HPDE6-E6E7 (cell line): Measurements from ENCODE around the gene PARG.
"Not testable (repeated sequence)": the region's sequence is repeated elsewhere in the genome, so short reads cannot be mapped to it uniquely, and the experiment has no call there.

ENCODE experiments used
- DNase-seq: peaks from one replicate; pipeline ENCODE4 v3.0.0; 2011; ENCODE audit warnings: missing footprints; ENCODE audit errors: extremely low spot score

PARG gene

DNA sequence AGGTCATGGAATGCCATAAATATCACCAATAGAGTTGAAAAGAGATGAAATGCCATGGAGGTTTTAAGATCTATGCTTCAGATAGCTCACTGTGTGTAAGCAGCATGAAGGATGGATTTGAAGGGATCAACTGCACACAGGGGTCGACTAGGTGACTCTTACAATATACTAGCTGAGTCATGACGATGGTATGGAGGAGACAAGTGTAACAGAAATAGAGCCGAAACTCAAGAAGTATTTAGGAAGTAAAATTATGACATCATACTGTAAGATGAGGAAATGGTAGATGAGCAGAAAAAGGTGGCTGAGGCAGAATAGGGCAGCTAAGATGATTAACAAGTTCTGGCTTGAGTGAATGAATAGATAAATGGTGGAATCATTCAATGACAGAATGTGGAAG is 38.0 kb downstream of the PARG start:
- DNase-seq: not testable (repeated sequence)

GRCh38 chr10:49900406-49900805 is 41.4 kb downstream of the PARG start:
- DNase-seq: not testable (repeated sequence)

- DNase-seq: not testable (repeated sequence)
Observed at GRCh38 chr10:49899999-49900398, 41.8 kb downstream of the PARG start.

- DNase-seq: not testable (repeated sequence)
Observed at GRCh38 chr10:49890025-49890424, 51.8 kb downstream of the PARG start.

DNA sequence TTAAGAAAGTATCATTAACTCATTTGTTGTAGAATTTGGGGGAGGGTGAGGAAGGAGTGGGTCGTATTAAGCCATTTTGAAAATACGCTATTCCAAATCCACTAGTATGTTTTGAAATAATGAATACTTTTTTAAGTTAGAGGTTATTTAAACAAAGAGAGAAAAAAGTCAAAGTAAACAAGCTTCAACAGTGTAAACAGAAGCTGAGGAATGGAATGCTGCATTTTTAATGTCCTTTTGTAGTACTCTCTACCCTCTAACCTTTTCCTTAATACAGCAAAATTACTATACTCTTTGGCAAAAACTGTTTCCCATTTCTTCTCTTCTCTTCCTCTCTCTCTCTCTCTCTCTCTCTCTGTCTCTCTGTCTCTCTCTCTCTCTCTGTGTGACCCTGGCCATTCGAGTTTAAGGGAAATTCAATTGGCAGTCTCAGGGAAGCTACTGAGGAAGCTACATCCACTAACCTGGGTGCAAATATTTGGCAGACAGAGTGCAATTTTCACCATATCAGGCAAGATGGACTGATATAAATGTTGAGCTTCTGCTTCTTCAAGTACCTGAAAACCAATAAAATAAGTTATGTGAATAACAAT is 57.0 kb downstream of the PARG start:
- not testable (repeated sequence) for DNase-seq

- DNase-seq: not testable (repeated sequence)
Observed at GRCh38 chr10:49883852-49884251, 58.0 kb downstream of the PARG start.

DNA sequence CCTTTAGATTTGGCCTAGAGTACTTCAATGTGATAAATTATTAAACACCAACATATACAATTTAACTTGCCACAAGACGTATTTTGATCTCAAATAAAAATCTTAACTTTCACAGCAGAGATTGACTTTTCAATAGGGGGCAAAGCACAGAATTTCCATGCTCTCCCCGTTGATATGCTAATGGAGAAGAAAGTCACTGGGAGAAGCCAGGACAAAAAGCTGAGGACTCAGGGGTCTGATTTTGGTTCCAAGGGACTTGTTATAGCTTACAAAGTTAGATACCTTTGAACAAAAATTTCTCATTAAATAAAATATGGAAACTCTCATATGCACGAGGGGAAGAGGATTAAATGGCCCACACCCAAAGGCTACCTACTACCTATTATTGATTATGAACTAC is 59.5 kb downstream of the PARG start:
- DNase-seq: not testable (repeated sequence)

GRCh38 chr10:49872740-49873139 is 69.1 kb downstream of the PARG start:
- not testable (repeated sequence) for DNase-seq

DNA sequence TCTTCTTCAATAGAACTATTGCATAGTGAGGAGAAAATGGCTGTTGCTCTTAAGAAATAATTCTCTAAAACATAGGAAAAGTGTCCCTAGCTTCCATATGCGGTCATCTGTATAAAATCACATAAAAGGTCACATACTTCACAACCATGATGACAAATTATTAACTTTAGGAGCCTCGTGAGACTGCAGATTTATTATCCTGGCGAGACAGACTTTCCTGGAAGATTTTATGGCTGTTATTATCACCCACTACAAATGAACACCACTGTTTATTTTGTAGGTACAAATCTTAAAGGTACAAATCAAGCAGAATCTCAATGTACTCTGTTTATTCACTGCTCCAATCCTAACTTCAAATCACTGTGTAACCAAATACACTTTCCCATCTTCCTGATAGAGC is 70.4 kb downstream of the PARG start:
- DNase-seq: not testable (repeated sequence)

DNA sequence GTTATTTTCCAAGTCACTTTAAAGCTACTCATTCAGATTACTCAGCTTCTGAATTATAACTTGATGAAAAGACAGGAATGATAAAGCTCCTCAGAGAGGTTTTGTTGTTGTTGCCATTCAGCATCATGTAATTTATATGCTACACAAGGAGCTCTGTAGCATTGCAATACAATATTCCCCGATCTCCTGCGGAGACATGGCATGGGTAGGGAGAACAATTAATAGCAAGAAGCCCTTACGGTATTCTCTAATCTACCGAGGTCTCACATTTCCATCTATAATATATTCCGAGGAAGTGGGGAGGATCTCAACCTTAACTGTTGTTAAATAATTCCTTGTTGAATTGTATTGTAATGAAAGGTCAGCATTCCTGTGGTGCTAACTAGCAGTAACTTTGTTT is 81.9 kb downstream of the PARG start:
- DNase-seq: not testable (repeated sequence)

DNA sequence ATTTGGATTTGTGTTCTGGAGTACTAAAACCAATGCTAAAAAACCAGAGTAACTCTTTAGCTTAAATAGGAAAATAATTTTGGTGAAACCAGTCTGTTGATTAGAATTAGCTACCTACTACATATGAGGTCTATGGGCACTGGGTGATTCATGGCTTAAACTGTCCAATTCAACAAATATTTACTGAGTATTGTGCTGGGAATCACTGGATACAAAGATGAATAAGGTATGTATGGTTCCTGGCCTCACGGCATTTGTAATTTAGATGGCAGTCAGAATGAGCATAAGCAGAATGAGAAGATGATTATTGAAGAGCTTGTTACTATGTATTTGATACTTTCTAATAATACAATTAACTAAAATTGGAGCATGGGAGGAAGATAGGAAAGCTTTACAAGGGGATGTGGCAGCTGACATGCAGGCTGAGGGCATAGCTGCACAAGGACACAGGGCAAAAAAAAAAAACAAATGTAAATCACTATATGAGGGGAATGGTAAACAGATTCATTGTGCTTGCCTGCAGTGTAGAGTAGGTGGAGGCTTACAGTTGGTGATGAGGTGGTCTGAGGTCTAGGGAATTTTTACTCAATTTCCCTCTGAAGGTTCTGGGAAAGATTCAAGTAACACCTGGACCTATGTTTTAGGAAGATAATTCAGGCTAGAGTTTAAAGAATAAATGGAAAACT is 83.0 kb downstream of the PARG start:
- not testable (repeated sequence) for DNase-seq

DNA sequence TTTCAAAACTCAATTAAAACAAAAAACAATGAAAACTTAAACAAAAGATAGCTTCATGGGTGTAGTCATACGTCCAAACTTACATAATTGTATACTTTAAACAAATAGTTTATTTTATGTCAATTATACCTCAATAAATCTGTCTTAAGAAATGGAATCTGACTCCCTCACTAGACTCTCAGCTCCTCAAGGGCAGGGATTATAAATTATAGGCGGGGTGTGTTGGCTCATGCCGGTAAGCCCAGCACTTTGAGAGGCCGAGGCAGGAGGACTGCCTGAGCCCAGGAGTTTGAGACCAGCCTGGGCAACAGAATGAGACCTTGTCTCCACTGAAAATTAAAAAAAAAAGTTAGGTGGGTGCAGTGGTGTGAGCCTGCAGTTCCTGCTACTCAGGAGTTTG is 92.3 kb downstream of the PARG start:
- not testable (repeated sequence) for DNase-seq

GRCh38 chr10:49844775-49845595 is 96.8 kb downstream of the PARG start:
- DNase-seq: peak; percentile 46

- DNase-seq: not testable (repeated sequence)
Observed at GRCh38 chr10:49842333-49842628, 99.5 kb downstream of the PARG start.

GRCh38 chr10:49841615-49842332 is 100.1 kb downstream of the PARG start:
- DNase-seq: no peak

- no peak for DNase-seq
Observed at GRCh38 chr10:49837685-49838084, 104.1 kb downstream of the PARG start.

DNA sequence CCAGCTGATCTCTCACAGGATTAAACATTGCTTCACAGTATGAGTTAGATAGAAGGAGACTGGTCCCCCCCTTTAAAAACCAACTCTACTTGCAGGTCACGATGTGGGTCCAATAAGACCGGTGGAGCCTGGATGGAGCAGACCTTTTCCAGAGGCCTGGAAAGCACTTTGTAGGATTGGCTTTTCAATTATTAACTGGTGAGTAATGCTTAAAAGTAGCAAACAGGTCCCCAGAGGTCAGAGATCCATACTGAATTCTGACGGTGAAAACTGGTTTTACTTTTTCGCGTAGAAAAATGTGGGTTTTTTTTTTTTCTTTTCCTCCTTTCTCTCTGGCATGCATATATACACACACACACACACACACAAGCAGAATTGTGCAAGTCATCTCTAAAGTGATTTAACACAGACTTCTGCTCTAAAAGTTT is 104.8 kb downstream of the PARG start:
- no peak for DNase-seq

GRCh38 chr10:49834976-49835375 is 106.9 kb downstream of the PARG start:
- DNase-seq: no peak

DNA sequence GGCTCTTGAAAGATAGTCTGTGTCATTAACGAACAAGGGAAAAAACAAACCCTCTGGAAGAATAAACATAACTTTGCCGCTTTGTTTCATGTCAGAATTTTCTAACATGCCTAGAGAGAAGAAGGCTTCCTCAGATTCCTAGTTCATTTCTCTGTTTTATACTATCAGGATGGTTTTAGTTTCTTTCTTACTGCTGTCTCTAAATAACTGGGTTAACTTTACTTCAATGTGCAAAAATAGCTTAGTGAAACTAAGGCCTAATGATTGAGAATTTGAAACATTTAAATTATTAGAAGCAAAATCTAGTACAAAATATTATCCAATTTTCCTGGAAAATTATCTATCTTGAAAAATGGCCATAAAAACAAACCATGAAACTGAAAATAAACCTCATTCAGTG is 107.6 kb downstream of the PARG start:
- DNase-seq: no peak

DNA sequence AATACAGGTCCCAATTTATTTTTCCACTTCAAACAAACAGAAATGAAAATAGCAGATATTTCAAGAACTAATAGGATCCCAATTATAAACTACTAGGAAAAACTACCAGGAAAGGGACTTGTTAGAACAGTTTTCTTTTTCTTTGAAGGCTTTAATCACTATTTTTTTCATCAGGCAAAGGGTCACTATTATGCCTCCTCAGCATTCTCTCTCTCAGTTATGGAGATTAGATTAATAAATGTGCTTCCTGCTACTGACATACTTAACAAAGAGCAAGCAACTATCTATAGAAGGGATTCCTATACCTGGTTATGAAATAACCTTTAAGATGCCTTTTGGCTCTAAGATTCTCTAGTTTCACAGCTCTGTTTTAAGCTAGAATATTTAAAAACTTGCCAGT is 108.7 kb downstream of the PARG start:
- no peak for DNase-seq

- no peak for DNase-seq
Observed at GRCh38 chr10:49831352-49832035, 110.3 kb downstream of the PARG start.

DNA sequence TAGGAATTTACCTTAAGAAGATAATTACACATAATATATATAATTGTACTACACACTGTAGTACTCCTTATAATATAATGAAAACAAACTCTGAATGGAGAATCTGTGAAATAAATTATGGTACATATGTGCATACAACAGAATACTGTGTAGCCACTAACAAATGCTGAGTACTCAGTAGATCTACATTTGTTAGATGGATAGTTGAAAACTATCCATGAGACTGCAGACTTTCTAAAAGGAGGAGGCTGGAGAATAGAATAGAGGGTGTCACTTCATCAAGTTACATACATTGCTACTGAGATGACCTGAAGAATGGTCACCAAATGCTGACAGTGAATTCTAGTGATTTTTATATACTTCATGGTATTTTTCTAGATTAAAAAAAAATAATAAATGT is 111.0 kb downstream of the PARG start:
- DNase-seq: no peak
